ENCODE data around the gene FPR1. TPM values are rescaled to one million over a fixed set of nuclear protein-coding genes. Genes with fewer than 3 reads are reported as not detected.

The FPR1 gene
- total and polyA plus RNA-seq, 2 of the 8 experiments (the other 6 are each of a cell fraction or from before 2014, with no cell fraction given): 0.11 TPM; not detected in 1

- DNase-seq (ENCODE audit: low read depth in 1 of 2, low spot score in 2 of 2): no peak
These were observed 1.1 kb downstream of the FPR1 start for GRCh38 chr19:51750400-51751094.

More at GRCh38 chr19:51750400-51751094, 1.1 kb downstream of the FPR1 start:
- Histone ChIP-seq H2BK12ac (ENCODE audit: low read depth, low read length) (no peak overlapping the region), H2BK5ac (ENCODE audit: low read depth, low read length) (no peak overlapping the region), H3K23me2 (ENCODE audit: low read depth, low read length) (no peaks in the 10 kb centered on the region), H3K79me2 (ENCODE audit: control insufficient read depth in 1 of 2, insufficient read depth in 2 of 2, low read length in 2 of 2) (no peaks in the 10 kb centered on the region), H4K5ac (ENCODE audit: insufficient read length, low read depth, low read length) (no peak overlapping the region), H3K56ac (replicated peaks; ENCODE audit: insufficient read length, low read depth, low read length) (no peak overlapping the region), H3K4ac (replicated peaks; ENCODE audit: insufficient read length, low read depth, low read length) (no peak overlapping the region), H3K4me2 (ENCODE audit: insufficient read depth in 1 of 2, low read depth in 2 of 2, low read length in 2 of 2) (no peak overlapping the region), H2AFZ (ENCODE audit: low read length) (no peak overlapping the region), H2BK120ac (replicated peaks; ENCODE audit: low read depth, low read length) (no peak overlapping the region), H4K91ac (replicated peaks; ENCODE audit: insufficient read length, low read length) (no peak overlapping the region), H3K9ac (replicated peaks in 1 of 4; ENCODE audit: extremely low read depth in 1 of 4, low read depth in 3 of 4, low read length in 3 of 4) (no peak overlapping the region), H3K9me3 (ENCODE audit: insufficient read depth in 2 of 2, low read depth in 1 of 2, low read length in 1 of 2) (peaks cover 5 to 13% of the 10 kb centered on the region in 2 experiments; a peak in 2 of 4 replicates), H3K27ac (ENCODE audit: low read depth, low read length) (no peak overlapping the region), H4K20me1 (replicated peaks in 1 of 2; ENCODE audit: control insufficient read depth in 1 of 2, insufficient read depth in 2 of 2, low read length in 2 of 2) (no peaks in the 10 kb centered on the region), H2BK15ac (ENCODE audit: low read length) (no peak overlapping the region), H2BK20ac (ENCODE audit: low read length) (no peak overlapping the region), H3K14ac (ENCODE audit: insufficient read length) (no peak overlapping the region), H3K23ac (ENCODE audit: insufficient read length) (no peak overlapping the region), H4K8ac (ENCODE audit: extremely low read depth, insufficient read depth, low read length) (no peak overlapping the region), H2AK5ac (ENCODE audit: low read depth, low read length) (no peak overlapping the region), H3K36me3 (ENCODE audit: control insufficient read depth in 2 of 4, insufficient read depth in 4 of 4, low read length in 3 of 4) (no peaks in the 10 kb centered on the region), H3K4me1 (replicated peaks in 1 of 4; ENCODE audit: control insufficient read depth in 3 of 4, insufficient read depth in 4 of 4, low read length in 3 of 4) (no peaks in the 10 kb centered on the region), H3K79me1 (ENCODE audit: low read depth, low read length) (no peaks in the 10 kb centered on the region), H3K27me3 (replicated peaks in 1 of 4; ENCODE audit: control insufficient read depth in 3 of 4, extremely low read depth in 1 of 4, insufficient read depth in 3 of 4, low read length in 3 of 4) (0 out of 7 replicates have a peak, but pooled peaks cover 0 to 2% (median 0%) of the 10 kb centered on the region in 4 experiments), H3K4me3 (ENCODE audit: extremely low read depth in 1 of 4, insufficient read depth in 2 of 4, low read depth in 3 of 4, low read length in 4 of 4) (no peak overlapping the region), H3K18ac (ENCODE audit: extremely low read depth, low read length) (no peak overlapping the region)
- POLR2A ChIA-PET (ENCODE audit: partially characterized antibody): no interaction called here
- TF ChIP-seq SIRT6 (IDR thresholded peaks at IDR 0.05; ENCODE audit: low read length) (no peak), TEAD4 (IDR thresholded peaks at IDR 0.05; ENCODE audit: low read depth, low read length) (no peak), POU5F1 (IDR thresholded peaks at IDR 0.05; ENCODE audit: low read depth, low read length) (no peak), CTCF (IDR thresholded peaks at IDR 0.05; ENCODE audit: control extremely low read depth in 1 of 3, insufficient read depth in 1 of 3, low read depth in 1 of 3, low read length in 3 of 3) (no peak), ATF2 (IDR thresholded peaks at IDR 0.05; ENCODE audit: low read length) (no peak), SIX5 (IDR thresholded peaks at IDR 0.05; ENCODE audit: low read depth, low read length) (no peak)
- CTCF ChIA-PET (ENCODE audit: partially characterized antibody): interaction anchor here (1.2 to 1.4 kb wide), 3 partner anchors 8 to 27 kb away, joined by 3 read pairs; no protein-coding TSS in a partner anchor
- FAIRE-seq: no peak
- WGBS, 2 experiments (ENCODE audit: extremely low coverage in 1 of 2, insufficient coverage in 1 of 2, insufficient read length in 1 of 2, insufficient replicate concordance in 2 of 2, low coverage in 1 of 2, low lambda C conversion rate in 2 of 2, missing lambda C conversion rate in 1 of 2): 76% methylated on average over 7 of the region's 7 CpGs; no CpG with 5 or more reads in 1 of the 2 experiments
